Erythroblast (primary cell): ENCODE results near the gene CAMK1D.

Experiments
- GATA1 ChIP-seq: IDR thresholded peaks from 2 replicates; pipeline ENCODE4 v1.6.1; 2011; ENCODE audit warnings: low read depth, mild to moderate bottlenecking, control low read depth, low read length, moderate library complexity
- POLR2A ChIP-seq: IDR thresholded peaks from 2 replicates; pipeline ENCODE4 v1.6.1; 2011; ENCODE audit warnings: mild to moderate bottlenecking, low read length

GRCh38 chr10:12568391-12569009, 219.2 kb downstream of the CAMK1D start:
- TF ChIP-seq POLR2A (no peak), GATA1 (no peak)
